Astrocyte (in vitro differentiated cells and primary cell): Measurements from ENCODE around the gene EIF1B. TPM values are rescaled to one million over a fixed set of nuclear protein-coding genes. Genes with fewer than 3 reads are reported as not detected.

Experiments used
- DNase-seq: peaks from one replicate; pipeline ENCODE4 v3.0.0-alpha.2; 2010; ENCODE audit warnings: low read depth
- FAIRE-seq: peaks from 2 replicates; lab custom pipeline; 2011; peaks lifted over from hg19 to GRCh38; lab: Jason Lieb, UNC
- H2AFZ ChIP-seq: 2 replicates; pipeline ENCODE4 v1.6.0; 2012; ENCODE audit warnings: low read depth, low read length, inconsistent platforms
- H3K27ac ChIP-seq: 2 replicates; pipeline ENCODE4 v1.5.1; 2011; ENCODE audit warnings: low read depth, low read length, inconsistent platforms
- H3K27me3 ChIP-seq: 2 replicates; pipeline ENCODE4 v1.6.0; 2011; ENCODE audit warnings: low read length, inconsistent platforms; ENCODE audit not compliant: insufficient read depth
- H3K36me3 ChIP-seq: 2 replicates; pipeline ENCODE4 v1.5.1; 2011; ENCODE audit warnings: low read length, inconsistent platforms; ENCODE audit not compliant: insufficient read depth
- H3K4me1 ChIP-seq: 2 replicates; pipeline ENCODE4 v1.5.1; 2011; ENCODE audit warnings: low read length, inconsistent platforms; ENCODE audit not compliant: insufficient read depth
- H3K4me2 ChIP-seq: 2 replicates; pipeline ENCODE4 v1.6.0; 2012; ENCODE audit warnings: low read length, inconsistent platforms
- H3K4me3 ChIP-seq: 2 replicates; pipeline ENCODE4 v1.5.1; 2011; ENCODE audit warnings: low read depth, mild to moderate bottlenecking, low read length, inconsistent platforms; ENCODE audit not compliant: insufficient read depth
- H3K79me2 ChIP-seq: 2 replicates; pipeline ENCODE4 v1.6.0; 2012; ENCODE audit warnings: mild to moderate bottlenecking, low read length, inconsistent platforms; ENCODE audit not compliant: insufficient read depth
- H3K9ac ChIP-seq: 2 replicates; pipeline ENCODE4 v1.6.0; 2012; ENCODE audit warnings: mild to moderate bottlenecking, low read length, inconsistent platforms
- H3K9me3 ChIP-seq: 2 replicates; pipeline ENCODE4 v1.5.1; 2012; ENCODE audit warnings: low read depth, mild to moderate bottlenecking, low read length, inconsistent platforms; ENCODE audit not compliant: insufficient read depth
- H4K20me1 ChIP-seq: 2 replicates; pipeline ENCODE4 v1.6.0; 2012; ENCODE audit warnings: low read length, inconsistent platforms; ENCODE audit not compliant: insufficient read depth
- H3K27ac Mint-ChIP-seq: one replicate; pipeline ENCODE4 v1.8.0; 2021; ENCODE audit warnings: mild to moderate bottlenecking, mixed read lengths; ENCODE audit not compliant: unreplicated experiment
- H3K27me3 Mint-ChIP-seq: one replicate; pipeline ENCODE4 v1.8.0; 2021; ENCODE audit warnings: low read depth, mixed read lengths; ENCODE audit not compliant: unreplicated experiment
- H3K36me3 Mint-ChIP-seq: one replicate; pipeline ENCODE4 v1.8.0; 2021; ENCODE audit warnings: low read depth, mixed read lengths; ENCODE audit not compliant: unreplicated experiment
- H3K4me1 Mint-ChIP-seq: one replicate; pipeline ENCODE4 v1.8.0; 2021; ENCODE audit warnings: low read depth, mixed read lengths; ENCODE audit not compliant: unreplicated experiment
- H3K4me3 Mint-ChIP-seq: one replicate; pipeline ENCODE4 v1.8.0; 2021; ENCODE audit warnings: mild to moderate bottlenecking, moderate library complexity, mixed read lengths; ENCODE audit not compliant: unreplicated experiment
- H3K9me3 Mint-ChIP-seq: one replicate; pipeline ENCODE4 v1.8.0; 2021; ENCODE audit warnings: mild to moderate bottlenecking, mixed read lengths; ENCODE audit not compliant: unreplicated experiment
- EZH2 ChIP-seq: IDR thresholded peaks from 2 replicates; pipeline ENCODE4 v1.6.1; 2012; ENCODE audit warnings: mild to moderate bottlenecking, low read length, inconsistent platforms; ENCODE audit not compliant: insufficient read depth
- total RNA-seq: library from RNA; stranded (reverse); gene quantifications from 2 replicates; pipeline ENCODE4 v1.2.1, GENCODE V29; 2021
- TF ChIP-seq, protein P1 (sequence below): IDR thresholded peaks from 2 replicates; pipeline ENCODE4 v1.5.1; 2011; ENCODE audit warnings: low read depth, mild to moderate bottlenecking, inconsistent platforms, low read length, moderate library complexity; ENCODE audit not compliant: insufficient read depth

EIF1B gene
- total RNA-seq, 1 donor from 2014 or later: 62.5 TPM

DNA sequence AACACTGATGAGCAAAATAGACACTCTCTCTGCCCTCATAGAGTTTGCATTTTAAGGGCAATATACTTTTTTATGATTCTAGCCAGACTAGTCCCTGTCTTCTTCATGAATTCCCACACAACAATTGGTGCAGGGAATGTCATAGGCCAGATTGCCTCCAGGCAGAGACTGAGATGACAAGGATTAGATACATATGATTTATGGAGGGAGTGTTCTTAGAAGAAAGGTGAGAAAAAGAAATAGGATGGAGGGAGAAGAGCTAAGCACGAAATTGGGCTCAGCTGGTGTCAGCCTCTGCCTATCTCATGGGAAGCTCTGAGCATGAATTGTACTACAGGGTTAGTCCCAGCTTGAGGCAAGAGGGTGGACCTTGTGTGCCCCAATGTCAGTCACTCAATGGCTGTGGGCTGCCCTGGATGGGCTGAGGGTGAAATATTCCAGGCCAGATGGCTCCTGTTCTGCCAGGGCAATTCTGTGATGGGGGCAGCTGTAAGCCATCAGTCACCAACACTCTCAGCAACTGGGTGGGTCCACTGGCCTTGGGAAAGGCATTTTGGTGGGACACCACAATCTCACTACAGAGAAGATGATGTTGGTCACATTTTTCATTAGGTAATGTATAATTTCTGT lies 31.1 kb downstream of the EIF1B start:
- H3K79me2 ChIP-seq: no peaks in the 10 kb centered on the region
- H4K20me1 ChIP-seq: no peaks in the 10 kb centered on the region
- H3K27ac ChIP-seq: no peak overlapping the region
- Mint-ChIP-seq H3K4me1 (no peaks in the 10 kb centered on the region), H3K9me3 (no peaks in the 10 kb centered on the region), H3K36me3 (no peaks in the 10 kb centered on the region), H3K27ac (no peak overlapping the region), H3K4me3 (no peak overlapping the region), H3K27me3 (no peaks in the 10 kb centered on the region)
- no peaks in the 10 kb centered on the region for H3K27me3 ChIP-seq
- H3K9me3 ChIP-seq: no peaks in the 10 kb centered on the region
- no peaks in the 10 kb centered on the region for H3K36me3 ChIP-seq
- FAIRE-seq (no peak), DNase-seq (no peak)
- no peak overlapping the region for H3K9ac ChIP-seq
- H3K4me3 ChIP-seq: no peak overlapping the region
- H3K4me2 ChIP-seq: no peak overlapping the region
- H2AFZ ChIP-seq: no peak overlapping the region
- TF ChIP-seq EZH2: no peak
- TF ChIP-seq, protein P1, sequence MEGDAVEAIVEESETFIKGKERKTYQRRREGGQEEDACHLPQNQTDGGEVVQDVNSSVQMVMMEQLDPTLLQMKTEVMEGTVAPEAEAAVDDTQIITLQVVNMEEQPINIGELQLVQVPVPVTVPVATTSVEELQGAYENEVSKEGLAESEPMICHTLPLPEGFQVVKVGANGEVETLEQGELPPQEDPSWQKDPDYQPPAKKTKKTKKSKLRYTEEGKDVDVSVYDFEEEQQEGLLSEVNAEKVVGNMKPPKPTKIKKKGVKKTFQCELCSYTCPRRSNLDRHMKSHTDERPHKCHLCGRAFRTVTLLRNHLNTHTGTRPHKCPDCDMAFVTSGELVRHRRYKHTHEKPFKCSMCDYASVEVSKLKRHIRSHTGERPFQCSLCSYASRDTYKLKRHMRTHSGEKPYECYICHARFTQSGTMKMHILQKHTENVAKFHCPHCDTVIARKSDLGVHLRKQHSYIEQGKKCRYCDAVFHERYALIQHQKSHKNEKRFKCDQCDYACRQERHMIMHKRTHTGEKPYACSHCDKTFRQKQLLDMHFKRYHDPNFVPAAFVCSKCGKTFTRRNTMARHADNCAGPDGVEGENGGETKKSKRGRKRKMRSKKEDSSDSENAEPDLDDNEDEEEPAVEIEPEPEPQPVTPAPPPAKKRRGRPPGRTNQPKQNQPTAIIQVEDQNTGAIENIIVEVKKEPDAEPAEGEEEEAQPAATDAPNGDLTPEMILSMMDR: no peak
- H3K4me1 ChIP-seq: no peaks in the 10 kb centered on the region

DNA sequence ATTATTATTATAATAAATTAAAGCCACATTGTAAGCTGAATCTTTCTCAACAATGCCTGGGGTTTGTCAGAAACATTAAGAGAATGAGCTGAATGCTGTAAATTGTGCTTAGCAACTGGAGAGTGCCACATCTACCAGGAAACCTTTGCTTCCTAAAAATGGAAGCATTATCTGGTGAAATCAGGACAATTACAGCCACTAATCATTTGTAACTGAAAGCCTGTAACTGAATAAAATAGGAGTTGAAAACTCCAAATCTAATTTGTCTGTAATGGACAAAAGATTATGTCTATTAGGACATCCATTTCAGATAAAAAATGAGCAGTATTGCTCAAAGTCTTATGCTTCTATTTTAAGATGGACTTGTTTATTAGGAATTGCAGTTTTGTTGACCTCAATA lies 32.2 kb downstream of the EIF1B start:
- no peak overlapping the region for H3K27ac ChIP-seq
- H3K27ac Mint-ChIP-seq: no peak overlapping the region
- TF ChIP-seq EZH2: no peak
- TF ChIP-seq, protein P1: no peak
- no peak overlapping the region for H3K4me3 Mint-ChIP-seq
- no peaks in the 10 kb centered on the region for H3K36me3 Mint-ChIP-seq
- no peaks in the 10 kb centered on the region for H3K4me1 ChIP-seq
- H3K4me1 Mint-ChIP-seq: no peaks in the 10 kb centered on the region
- no peaks in the 10 kb centered on the region for H3K27me3 ChIP-seq
- no peaks in the 10 kb centered on the region for H3K36me3 ChIP-seq
- no peak overlapping the region for H3K9ac ChIP-seq
- no peak for DNase-seq
- no peaks in the 10 kb centered on the region for H4K20me1 ChIP-seq
- H3K27me3 Mint-ChIP-seq: no peaks in the 10 kb centered on the region
- no peak for FAIRE-seq
- no peak overlapping the region for H2AFZ ChIP-seq
- no peak overlapping the region for H3K4me2 ChIP-seq
- no peaks in the 10 kb centered on the region for H3K79me2 ChIP-seq
- H3K9me3 Mint-ChIP-seq: peaks cover 2% of the 10 kb centered on the region
- H3K4me3 ChIP-seq: no peak overlapping the region
- H3K9me3 ChIP-seq: no peaks in the 10 kb centered on the region

DNA sequence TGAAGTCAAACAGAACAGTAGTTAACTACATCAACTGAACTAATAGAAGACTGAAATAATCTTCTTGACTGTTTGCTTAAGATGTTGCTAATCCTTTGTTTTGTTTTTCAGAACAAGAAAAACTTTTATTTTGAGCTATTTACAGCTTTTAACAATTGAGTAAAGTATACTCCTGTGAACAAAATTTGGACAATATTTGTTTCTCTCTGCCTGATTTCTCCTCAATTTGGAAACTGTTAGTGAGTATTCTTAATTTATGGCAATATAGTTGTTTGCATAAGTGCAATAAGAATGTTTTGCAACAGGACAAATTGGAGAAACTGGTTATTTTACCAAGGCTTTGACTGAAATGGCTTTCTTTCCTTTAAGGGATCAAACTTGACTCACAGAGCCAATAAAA lies 41.0 kb downstream of the EIF1B start:
- TF ChIP-seq EZH2: no peak
- TF ChIP-seq, protein P1: no peak
- Mint-ChIP-seq H3K9me3 (peaks cover 8% of the 10 kb centered on the region), H3K27me3 (peaks cover 7% of the 10 kb centered on the region), H3K4me3 (no peak overlapping the region), H3K4me1 (no peaks in the 10 kb centered on the region), H3K27ac (no peak overlapping the region), H3K36me3 (no peaks in the 10 kb centered on the region)
- Histone ChIP-seq H3K4me2 (no peak overlapping the region), H3K9ac (no peak overlapping the region), H3K27ac (no peak overlapping the region), H3K9me3 (no peaks in the 10 kb centered on the region), H3K36me3 (no peaks in the 10 kb centered on the region), H3K4me1 (no peaks in the 10 kb centered on the region), H2AFZ (no peak overlapping the region), H3K4me3 (no peak overlapping the region), H3K27me3 (no peaks in the 10 kb centered on the region), H3K79me2 (no peaks in the 10 kb centered on the region), H4K20me1 (no peaks in the 10 kb centered on the region)
- DNase-seq: no peak
- FAIRE-seq: no peak
